CD4-positive, CD25-positive, alpha-beta regulatory T cell (primary cell): ENCODE data around the gene WDR20. TPM values are rescaled to one million over a fixed set of nuclear protein-coding genes. Genes with fewer than 3 reads are reported as not detected.

Experiments used
- ATAC-seq, 2 donors: fragments of 150-1000 bp; cut with Tn5 transposase; one replicate each; pipeline ENCODE4 v1.10.0; 2021; ENCODE audit warnings: low read depth in 2 of 2, moderate number of reproducible peaks in 2 of 2, moderate library complexity in 1 of 2
- DNase-seq, 3 donors: peaks; one replicate each; pipeline versions ENCODE4 v3.0.0 to v3.0.0-alpha.2; 2012 to 2022; ENCODE audit warnings: mixed read lengths in 1 of 3
- H3K27ac ChIP-seq: one replicate; pipeline ENCODE4 v1.7.0; 2013; ENCODE audit warnings: mild to moderate bottlenecking, low read length; ENCODE audit not compliant: insufficient read depth, poor library complexity, severe bottlenecking
- H3K27me3 ChIP-seq: one replicate; pipeline ENCODE4 v1.7.0; 2013; ENCODE audit warnings: low read length; ENCODE audit not compliant: control insufficient read depth, insufficient read depth
- H3K36me3 ChIP-seq: one replicate; pipeline ENCODE4 v1.7.0; 2013; ENCODE audit warnings: mild to moderate bottlenecking, low read length, moderate library complexity; ENCODE audit not compliant: control insufficient read depth, insufficient read depth
- H3K4me1 ChIP-seq: 2 replicates; pipeline ENCODE4 v1.7.0; 2013; ENCODE audit warnings: mild to moderate bottlenecking, low read length; ENCODE audit not compliant: insufficient read depth, control insufficient read depth, poor library complexity, severe bottlenecking
- H3K4me3 ChIP-seq: one replicate; pipeline ENCODE4 v1.7.0; 2013; ENCODE audit warnings: low read depth, mild to moderate bottlenecking, low read length, moderate library complexity
- H3K9me3 ChIP-seq, 2 experiments: 1 replicate in 1 of 2; 2 replicates in 1 of 2; pipeline ENCODE4 v1.7.0; 2013; ENCODE audit warnings: low read length in 2 of 2, mild to moderate bottlenecking in 1 of 2, moderate library complexity in 1 of 2; ENCODE audit not compliant: control insufficient read depth in 2 of 2
- H3K27ac Mint-ChIP-seq, 3 donors: one replicate each; pipeline ENCODE4 v1.8.0; 2020 to 2022; ENCODE audit warnings: mild to moderate bottlenecking in 3 of 3, mixed read lengths in 3 of 3, moderate library complexity in 2 of 3
- H3K27me3 Mint-ChIP-seq: one replicate; pipeline ENCODE4 v1.8.0; 2022; ENCODE audit warnings: mild to moderate bottlenecking, mixed read lengths
- H3K36me3 Mint-ChIP-seq: one replicate; pipeline ENCODE4 v1.8.0; 2020; ENCODE audit warnings: mixed read lengths
- H3K4me1 Mint-ChIP-seq, 4 donors: one replicate each; pipeline ENCODE4 v1.8.0; 2020 to 2022; ENCODE audit warnings: mixed read lengths in 4 of 4, mild to moderate bottlenecking in 1 of 4
- H3K4me3 Mint-ChIP-seq, 4 donors: one replicate each; pipeline ENCODE4 v1.8.0; 2020 to 2022; ENCODE audit warnings: mild to moderate bottlenecking in 4 of 4, mixed read lengths in 4 of 4, moderate library complexity in 3 of 4
- H3K9me3 Mint-ChIP-seq, 7 donors: one replicate each; pipeline ENCODE4 v1.8.0; 2020 to 2022; ENCODE audit warnings: mixed read lengths in 7 of 7, mild to moderate bottlenecking in 3 of 7, moderate library complexity in 2 of 7
- polyA plus RNA-seq, 4 donors: library from polyadenylated mRNA; unstranded; fragments of 300-500 nt; fragmentation: Illumina TruSeq; gene quantifications; one replicate each; pipeline ENCODE4 v1.2.3, GENCODE V29; 2021
- total RNA-seq: library from RNA; stranded (reverse); gene quantifications from one replicate; pipeline ENCODE4 v1.2.3, GENCODE V29; 2022

WDR20 gene
- total and polyA plus RNA-seq, 5 donors from 2014 or later, result 13.0 to 66.7 (median 19.0) TPM

DNA sequence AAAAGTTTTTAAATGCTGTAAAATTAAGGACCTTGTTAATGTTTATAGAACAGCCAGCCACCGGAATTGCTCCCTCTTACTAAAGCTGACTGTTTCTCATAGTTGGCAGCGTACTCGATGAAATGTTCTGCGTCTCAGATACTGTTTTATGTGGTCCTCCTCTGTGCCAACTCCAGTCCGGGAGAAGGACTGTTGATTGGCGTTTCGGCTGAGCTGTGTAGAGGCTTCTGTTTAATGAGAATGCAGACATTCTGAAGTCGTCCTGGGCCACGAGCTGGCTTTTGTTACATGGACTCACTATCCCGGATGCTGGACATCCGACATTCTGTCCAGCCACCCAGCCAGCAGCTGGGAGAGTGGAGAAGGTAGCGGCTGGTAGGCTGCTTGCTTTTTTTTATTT lies 75.4 kb downstream of the WDR20 start:
- DNase-seq (no peak), ATAC-seq (no peak)
- no peaks in the 10 kb centered on the region for H3K27me3 ChIP-seq
- peaks cover 0 to 11% (median 9%) of the 10 kb centered on the region in 4 donors for H3K4me1 Mint-ChIP-seq
- no peak overlapping the region for H3K27ac Mint-ChIP-seq
- peaks cover 26% of the 10 kb centered on the region for H3K36me3 ChIP-seq
- no peaks in the 10 kb centered on the region for H3K9me3 Mint-ChIP-seq
- H3K9me3 ChIP-seq, result no peaks in the 10 kb centered on the region
- no peak overlapping the region for H3K27ac ChIP-seq
- peaks cover 4% of the 10 kb centered on the region for H3K36me3 Mint-ChIP-seq
- H3K4me3 Mint-ChIP-seq, result no peak overlapping the region
- H3K27me3 Mint-ChIP-seq, result no peaks in the 10 kb centered on the region
- H3K4me1 ChIP-seq, result peaks cover 12% of the 10 kb centered on the region
- no peak overlapping the region for H3K4me3 ChIP-seq

DNA sequence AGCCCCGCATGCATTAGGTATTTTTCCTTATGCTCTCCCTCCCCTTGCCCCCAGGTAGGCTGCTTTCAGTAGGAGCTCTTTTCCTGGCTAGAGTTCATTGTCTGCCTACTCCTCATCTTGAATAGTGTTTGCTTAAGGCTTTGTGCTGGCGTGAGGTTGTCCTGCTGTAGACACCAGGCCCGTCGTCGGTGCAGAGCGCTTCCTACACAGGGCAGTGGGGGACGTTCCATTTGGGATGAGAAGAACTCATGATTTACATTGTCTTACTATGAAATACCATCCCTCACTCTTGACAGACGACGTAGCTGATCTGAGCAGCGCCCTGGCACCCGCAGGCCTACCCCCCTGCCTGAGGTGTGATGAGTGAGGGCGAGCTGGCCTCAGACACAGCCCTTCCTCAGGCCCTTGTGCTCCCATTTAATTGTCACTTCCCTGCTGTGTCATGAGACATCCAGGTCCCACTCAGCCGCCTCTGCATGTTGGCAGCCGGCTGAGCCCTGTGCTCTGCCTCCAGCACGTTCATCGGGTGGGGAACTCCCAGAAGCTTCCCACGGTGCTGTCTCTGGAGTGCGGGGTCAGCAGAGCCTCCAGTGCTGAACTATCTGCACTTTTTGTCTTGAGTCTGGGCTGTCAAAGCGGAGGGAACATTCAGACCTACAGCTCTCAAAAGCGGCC lies 76.0 kb downstream of the WDR20 start:
- Histone ChIP-seq H3K4me3 (no peak overlapping the region), H3K27me3 (no peaks in the 10 kb centered on the region), H3K36me3 (peaks cover 20% of the 10 kb centered on the region), H3K4me1 (peaks cover 13% of the 10 kb centered on the region), H3K27ac (no peak overlapping the region), H3K9me3 (no peaks in the 10 kb centered on the region)
- H3K36me3 Mint-ChIP-seq, result peaks cover 4% of the 10 kb centered on the region
- no peaks in the 10 kb centered on the region for H3K27me3 Mint-ChIP-seq
- no peaks in the 10 kb centered on the region for H3K9me3 Mint-ChIP-seq
- no peak for ATAC-seq
- H3K4me3 Mint-ChIP-seq, result no peak overlapping the region
- DNase-seq, result no peak
- peaks cover 0 to 13% (median 10%) of the 10 kb centered on the region in 4 donors for H3K4me1 Mint-ChIP-seq
- no peak overlapping the region for H3K27ac Mint-ChIP-seq

DNA sequence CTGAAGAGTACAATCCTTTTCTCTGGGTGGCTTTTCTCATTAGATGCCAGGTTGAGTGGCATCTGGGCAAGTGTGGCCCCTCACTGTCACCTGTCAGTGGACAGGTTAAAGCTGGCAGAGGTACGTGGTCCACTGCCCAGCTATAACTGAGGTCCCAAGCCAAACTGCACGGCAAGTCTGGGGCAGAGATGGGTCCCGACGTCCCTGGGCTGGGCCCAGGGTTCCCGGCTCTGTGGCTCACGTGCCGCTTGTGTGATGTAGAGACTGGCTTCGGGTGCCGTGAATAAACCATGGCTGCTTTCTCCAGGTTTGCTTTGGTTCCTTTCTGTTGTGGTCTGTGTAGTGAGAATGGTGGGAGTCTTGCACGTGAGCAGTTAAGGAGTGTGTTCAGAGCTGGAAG lies 77.7 kb downstream of the WDR20 start:
- DNase-seq, result no peak
- H3K27ac Mint-ChIP-seq, result no peak overlapping the region
- H3K27me3 Mint-ChIP-seq, result no peaks in the 10 kb centered on the region
- Histone ChIP-seq H3K4me1 (peaks cover 13% of the 10 kb centered on the region), H3K27me3 (no peaks in the 10 kb centered on the region), H3K4me3 (no peak overlapping the region), H3K27ac (no peak overlapping the region), H3K36me3 (peaks cover 9% of the 10 kb centered on the region), H3K9me3 (no peaks in the 10 kb centered on the region)
- H3K4me3 Mint-ChIP-seq, result no peak overlapping the region
- H3K36me3 Mint-ChIP-seq, result peaks cover 4% of the 10 kb centered on the region
- H3K4me1 Mint-ChIP-seq, result peaks cover 0 to 17% (median 11%) of the 10 kb centered on the region in 4 donors
- no peaks in the 10 kb centered on the region for H3K9me3 Mint-ChIP-seq
- ATAC-seq, result no peak

DNA sequence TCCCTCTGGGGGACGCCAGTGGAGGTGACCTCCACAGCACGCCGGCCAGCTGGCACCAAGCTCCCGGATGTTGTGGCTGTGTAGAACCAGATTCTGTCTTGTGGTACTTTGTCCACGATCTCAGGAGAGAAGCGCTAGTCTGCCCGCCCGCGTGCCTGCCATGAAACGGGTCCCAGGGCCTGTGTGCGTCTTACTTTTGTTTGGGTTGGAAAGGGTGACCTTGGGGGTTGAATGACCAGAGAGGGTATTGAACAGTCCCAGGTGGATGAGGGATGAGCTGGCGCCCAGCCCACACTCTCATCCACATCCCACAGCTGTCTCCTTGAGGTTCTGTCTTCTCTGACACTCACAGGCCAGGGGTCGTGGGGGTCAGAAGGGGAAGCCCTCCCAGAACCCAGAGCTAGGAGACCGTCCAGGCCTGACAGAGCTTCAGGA lies 78.3 kb downstream of the WDR20 start:
- ATAC-seq (no peak), DNase-seq (no peak)
- peaks cover 13% of the 10 kb centered on the region for H3K4me1 ChIP-seq
- H3K9me3 ChIP-seq, result no peaks in the 10 kb centered on the region
- H3K36me3 Mint-ChIP-seq, result peaks cover 4% of the 10 kb centered on the region
- H3K27ac ChIP-seq, result no peak overlapping the region
- H3K9me3 Mint-ChIP-seq, result no peaks in the 10 kb centered on the region
- H3K27me3 Mint-ChIP-seq, result no peaks in the 10 kb centered on the region
- no peaks in the 10 kb centered on the region for H3K27me3 ChIP-seq
- H3K4me3 Mint-ChIP-seq, result no peak overlapping the region
- peaks cover 3% of the 10 kb centered on the region for H3K36me3 ChIP-seq
- H3K4me1 Mint-ChIP-seq, result peaks cover 0 to 17% (median 11%) of the 10 kb centered on the region in 4 donors
- no peak overlapping the region for H3K4me3 ChIP-seq
- no peak overlapping the region for H3K27ac Mint-ChIP-seq

DNA sequence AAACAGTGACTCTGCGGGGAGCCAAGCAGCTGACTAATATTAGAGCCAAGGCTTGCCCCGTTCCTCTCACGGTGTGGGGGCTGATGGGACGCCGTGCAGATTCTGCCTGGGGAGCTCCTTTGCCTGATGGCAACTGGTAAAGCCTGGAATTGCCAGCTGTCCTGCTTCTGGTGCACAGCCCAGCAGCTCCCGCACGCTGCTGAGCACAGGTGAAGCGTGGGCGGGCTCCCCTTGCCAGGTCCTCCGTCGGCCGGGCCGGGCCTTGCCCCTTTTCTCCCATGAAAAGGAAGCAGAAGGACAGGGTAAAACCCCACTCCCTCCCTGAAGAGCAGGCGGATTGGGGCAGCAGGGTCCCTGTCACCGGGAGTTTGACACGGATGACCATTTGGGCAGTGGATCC lies 79.0 kb downstream of the WDR20 start:
- H3K27me3 Mint-ChIP-seq, result no peaks in the 10 kb centered on the region
- H3K36me3 Mint-ChIP-seq, result peaks cover 6% of the 10 kb centered on the region
- H3K9me3 Mint-ChIP-seq, result no peaks in the 10 kb centered on the region
- peaks cover 0 to 17% (median 11%) of the 10 kb centered on the region in 4 donors for H3K4me1 Mint-ChIP-seq
- peaks cover 13% of the 10 kb centered on the region for H3K4me1 ChIP-seq
- ATAC-seq (no peak), DNase-seq (no peak)
- H3K4me3 ChIP-seq, result no peak overlapping the region
- no peaks in the 10 kb centered on the region for H3K9me3 ChIP-seq
- H3K27ac Mint-ChIP-seq, result no peak overlapping the region
- H3K36me3 ChIP-seq, result no peaks in the 10 kb centered on the region
- H3K27ac ChIP-seq, result no peak overlapping the region
- H3K27me3 ChIP-seq, result no peaks in the 10 kb centered on the region
- H3K4me3 Mint-ChIP-seq, result no peak overlapping the region

DNA sequence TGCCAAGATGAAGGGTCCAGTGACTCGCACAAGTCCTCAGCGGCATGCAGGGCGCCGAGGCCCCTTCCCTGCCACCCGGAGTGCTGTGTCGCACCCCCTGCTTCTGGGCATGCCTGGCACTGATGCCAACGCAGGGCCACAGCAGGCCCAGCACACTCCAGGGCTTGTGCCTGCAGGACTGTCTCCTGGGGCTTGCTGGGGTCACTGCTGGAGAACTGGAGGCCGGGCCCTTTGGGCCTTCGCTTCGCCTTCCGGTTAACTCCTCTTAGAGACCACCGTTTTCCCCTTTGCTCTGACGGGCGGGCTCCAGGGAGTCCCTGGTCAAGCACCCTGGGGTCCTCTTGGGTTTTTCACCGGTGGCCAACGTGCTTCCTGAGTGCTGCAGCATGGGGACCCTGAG lies 79.6 kb downstream of the WDR20 start:
- Histone ChIP-seq H3K36me3 (no peaks in the 10 kb centered on the region), H3K27ac (no peak overlapping the region), H3K27me3 (no peaks in the 10 kb centered on the region), H3K4me3 (no peak overlapping the region), H3K4me1 (peaks cover 13% of the 10 kb centered on the region), H3K9me3 (no peaks in the 10 kb centered on the region)
- Mint-ChIP-seq H3K27ac (peak overlapping the region in 2 of 3 donors; percentile 55 to 65), H3K4me1 (peaks cover 0 to 17% (median 11%) of the 10 kb centered on the region in 4 donors), H3K4me3 (no peak overlapping the region), H3K27me3 (no peaks in the 10 kb centered on the region), H3K9me3 (no peaks in the 10 kb centered on the region), H3K36me3 (peaks cover 8% of the 10 kb centered on the region)
- DNase-seq (no peak), ATAC-seq (no peak)

DNA sequence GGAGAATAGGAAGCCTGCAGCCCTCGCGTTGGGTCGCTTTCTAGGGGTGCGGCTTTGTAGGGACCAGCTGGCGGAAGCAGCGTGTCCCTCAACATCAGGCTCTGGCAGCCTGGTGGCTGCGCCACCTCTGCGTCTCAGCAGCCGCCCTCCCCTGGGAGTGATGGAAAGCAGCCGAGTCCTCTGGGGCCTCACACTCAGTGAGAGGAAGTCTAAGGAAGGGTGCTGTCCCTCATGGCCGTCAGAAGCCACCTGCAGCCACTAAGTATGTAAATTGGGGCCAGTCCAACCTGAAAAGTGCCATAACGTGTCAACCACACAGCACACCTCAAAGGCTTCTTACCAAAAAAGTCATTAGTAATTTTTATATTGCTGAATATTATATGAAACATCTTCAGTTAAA lies 80.3 kb downstream of the WDR20 start:
- peak overlapping the region; percentile 8 for H3K27ac ChIP-seq
- peaks cover 13% of the 10 kb centered on the region for H3K4me1 ChIP-seq
- H3K27me3 ChIP-seq, result no peaks in the 10 kb centered on the region
- H3K4me1 Mint-ChIP-seq, result peaks cover 0 to 17% (median 11%) of the 10 kb centered on the region in 4 donors
- H3K4me3 ChIP-seq, result no peak overlapping the region
- peak overlapping the region; percentile 55 to 77 (median 65) for H3K27ac Mint-ChIP-seq
- peaks cover 8% of the 10 kb centered on the region for H3K36me3 Mint-ChIP-seq
- H3K4me3 Mint-ChIP-seq, result no peak overlapping the region
- ATAC-seq, result peak; percentile 40 to 57
- H3K27me3 Mint-ChIP-seq, result no peaks in the 10 kb centered on the region
- peak in 1 of 3 donors; percentile 25 for DNase-seq
- H3K9me3 ChIP-seq, result no peaks in the 10 kb centered on the region
- no peaks in the 10 kb centered on the region for H3K36me3 ChIP-seq
- H3K9me3 Mint-ChIP-seq, result no peaks in the 10 kb centered on the region

DNA sequence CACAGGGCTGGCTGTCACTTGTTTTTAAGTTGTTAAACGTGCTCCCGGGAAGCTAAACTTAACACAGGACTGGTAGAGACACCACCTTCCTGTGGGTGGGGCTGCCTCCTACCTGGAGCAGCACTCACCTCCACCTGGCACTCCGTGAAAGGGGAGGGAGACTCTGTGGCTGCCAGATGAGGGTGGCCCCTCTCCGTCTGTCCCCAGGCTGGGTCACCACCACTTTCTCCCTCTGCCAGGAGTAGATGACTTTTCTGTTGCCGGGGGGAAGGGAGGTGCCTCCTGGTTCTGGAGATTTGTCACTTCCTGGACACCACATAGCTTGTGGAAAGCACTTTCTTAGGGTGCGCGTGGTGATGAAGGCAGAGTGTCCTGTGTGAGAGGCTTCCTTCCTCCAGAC lies 81.3 kb downstream of the WDR20 start:
- Mint-ChIP-seq H3K4me3 (no peak overlapping the region), H3K36me3 (peaks cover 10% of the 10 kb centered on the region), H3K27me3 (no peaks in the 10 kb centered on the region), H3K4me1 (peaks cover 0 to 17% (median 11%) of the 10 kb centered on the region in 4 donors), H3K9me3 (no peaks in the 10 kb centered on the region), H3K27ac (no peak overlapping the region)
- Histone ChIP-seq H3K4me1 (peaks cover 13% of the 10 kb centered on the region), H3K36me3 (no peaks in the 10 kb centered on the region), H3K27me3 (no peaks in the 10 kb centered on the region), H3K27ac (no peak overlapping the region), H3K9me3 (no peaks in the 10 kb centered on the region), H3K4me3 (no peak overlapping the region)
- DNase-seq (no peak), ATAC-seq (no peak)
